WTC11 (cell line): ENCODE data around the gene CDCA8. TPM values are rescaled to one million over a fixed set of nuclear protein-coding genes. Genes with fewer than 3 reads are reported as not detected.
"Not testable (repeated sequence)": the region's sequence is repeated elsewhere in the genome, so short reads cannot be mapped to it uniquely, and the experiment has no call there.

Experiments
- ATAC-seq: fragments of 200-7000 bp; cut with Tn5 transposase; 2 replicates; pipeline ENCODE4 v1.10.0; 2021; ENCODE audit warnings: mild to moderate bottlenecking, moderate library complexity
- CTCF ChIA-PET: fragments of 300-600 bp; sonication (Branson Sonifier 250); formaldehyde crosslinking; loops from one replicate; lab custom pipeline; 2021; ENCODE audit warnings: antibody characterized with exemption; lab: Charles Lee
- POLR2A ChIA-PET: fragments of 350-600 bp; sonication (Branson Sonifier 250); formaldehyde crosslinking; loops from one replicate; lab custom pipeline; 2021; ENCODE audit warnings: antibody characterized with exemption; lab: Charles Lee
- DNase-seq: peaks from one replicate; pipeline ENCODE4 v3.0.0; 2021; ENCODE audit warnings: low spot score
- H3K27ac Mint-ChIP-seq: 2 replicates; pipeline ENCODE4 v1.8.0; 2021; ENCODE audit warnings: mixed read lengths
- H3K27me3 Mint-ChIP-seq: 2 replicates; pipeline ENCODE4 v1.8.0; 2021; ENCODE audit warnings: low read depth, mild to moderate bottlenecking, moderate library complexity, mixed read lengths
- H3K36me3 Mint-ChIP-seq: 2 replicates; pipeline ENCODE4 v1.8.0; 2021; ENCODE audit warnings: mixed read lengths
- H3K4me1 Mint-ChIP-seq: 2 replicates; pipeline ENCODE4 v1.8.0; 2022; ENCODE audit warnings: mixed read lengths
- H3K4me3 Mint-ChIP-seq: 2 replicates; pipeline ENCODE4 v1.8.0; 2021; ENCODE audit warnings: mild to moderate bottlenecking, moderate library complexity, mixed read lengths
- H3K9me3 Mint-ChIP-seq: 2 replicates; pipeline ENCODE4 v1.8.0; 2021; ENCODE audit warnings: mixed read lengths
- CREM ChIP-seq: sonication (generic); formaldehyde crosslinking; IDR thresholded peaks from 2 replicates; pipeline ENCODE4 v1.8.1; 2022; ENCODE audit warnings: mild to moderate bottlenecking, missing genetic modification reagents, moderate library complexity
- FOXK1 ChIP-seq: sonication (generic); formaldehyde crosslinking; IDR thresholded peaks from 2 replicates; pipeline ENCODE4 v1.8.0; 2022; ENCODE audit warnings: mild to moderate bottlenecking, moderate library complexity, missing genetic modification reagents
- HMGA2 ChIP-seq: fragments of 250-450 bp; sonication (Bioruptor Pico); IDR thresholded peaks from 2 replicates; pipeline ENCODE4 v1.4.0; 2021; ENCODE audit warnings: mild to moderate bottlenecking, moderate library complexity
- KAT7 ChIP-seq: sonication (generic); formaldehyde crosslinking; IDR thresholded peaks from 2 replicates; pipeline ENCODE4 v1.8.1; 2023; ENCODE audit warnings: missing genetic modification reagents, mild to moderate bottlenecking, borderline replicate concordance
- NFYB ChIP-seq: sonication (generic); formaldehyde crosslinking; conservative IDR thresholded peaks from 2 replicates; pipeline ENCODE4 v1.8.0; 2022; ENCODE audit warnings: low read depth, missing genetic modification reagents
- NR2C2 ChIP-seq: sonication (generic); formaldehyde crosslinking; IDR thresholded peaks from 2 replicates; pipeline ENCODE4 v1.8.0; 2022; ENCODE audit warnings: mild to moderate bottlenecking, missing genetic modification reagents
- RELA ChIP-seq: sonication (generic); formaldehyde crosslinking; IDR thresholded peaks from 2 replicates; pipeline ENCODE4 v1.8.1; 2022; ENCODE audit warnings: missing genetic modification reagents, mild to moderate bottlenecking, borderline replicate concordance
- TP53 ChIP-seq: sonication (generic); formaldehyde crosslinking; IDR thresholded peaks from 2 replicates; pipeline ENCODE4 v1.8.1; 2023; ENCODE audit warnings: mild to moderate bottlenecking, missing genetic modification reagents
- ZBTB21 ChIP-seq: sonication (generic); formaldehyde crosslinking; IDR thresholded peaks from 2 replicates; pipeline ENCODE4 v1.8.1; 2023; ENCODE audit warnings: mild to moderate bottlenecking, missing genetic modification reagents, borderline replicate concordance
- ZNF232 ChIP-seq: sonication (generic); formaldehyde crosslinking; IDR thresholded peaks from 2 replicates; pipeline ENCODE4 v1.8.0; 2022; ENCODE audit warnings: mild to moderate bottlenecking, missing genetic modification reagents
- ZNF317 ChIP-seq: sonication (generic); formaldehyde crosslinking; IDR thresholded peaks from 2 replicates; pipeline ENCODE4 v1.8.1; 2023; ENCODE audit warnings: low read depth, mild to moderate bottlenecking, moderate library complexity, missing genetic modification reagents, borderline replicate concordance
- ZNF396 ChIP-seq: fragments of 250-450 bp; sonication (Bioruptor Pico); IDR thresholded peaks from 2 replicates; pipeline ENCODE4 v1.8.0; 2021; ENCODE audit warnings: mild to moderate bottlenecking, moderate library complexity, borderline replicate concordance
- total RNA-seq: library from RNA; stranded (reverse); gene quantifications from 3 replicates; pipeline ENCODE4 v1.2.3, GENCODE V29; 2021
- TF ChIP-seq, protein P1 (sequence below): sonication (generic); formaldehyde crosslinking; IDR thresholded peaks from 2 replicates; pipeline ENCODE4 v1.8.1; 2022; ENCODE audit warnings: low read depth, mild to moderate bottlenecking, moderate library complexity, missing genetic modification reagents, borderline replicate concordance
- TF ChIP-seq, protein P2 (sequence below): sonication (generic); formaldehyde crosslinking; IDR thresholded peaks from 2 replicates; pipeline ENCODE4 v1.8.1; 2022; ENCODE audit warnings: mild to moderate bottlenecking, missing genetic modification reagents, moderate library complexity, borderline replicate concordance
- TF ChIP-seq, protein P3 (sequence below): sonication (generic); formaldehyde crosslinking; IDR thresholded peaks from 2 replicates; pipeline ENCODE4 v1.8.1; 2022; ENCODE audit warnings: low read depth, missing genetic modification reagents, borderline replicate concordance
- TF ChIP-seq, protein P4 (sequence below): fragments of 250-450 bp; sonication (Bioruptor Pico); IDR thresholded peaks from 2 replicates; pipeline ENCODE4 v1.9.0; 2021; ENCODE audit warnings: mild to moderate bottlenecking
- TF ChIP-seq, protein P5 (sequence below): sonication (generic); formaldehyde crosslinking; IDR thresholded peaks from 2 replicates; pipeline ENCODE4 v1.8.1; 2023; ENCODE audit warnings: mild to moderate bottlenecking, missing genetic modification reagents, moderate library complexity
- TF ChIP-seq, protein P6 (sequence below): sonication (generic); formaldehyde crosslinking; IDR thresholded peaks from 2 replicates; pipeline ENCODE4 v1.8.0; 2023; ENCODE audit warnings: missing genetic modification reagents, mild to moderate bottlenecking, borderline replicate concordance
- TF ChIP-seq, protein P7 (sequence below): sonication (generic); formaldehyde crosslinking; IDR thresholded peaks from 2 replicates; pipeline ENCODE4 v1.8.0; 2022; ENCODE audit warnings: mild to moderate bottlenecking, missing genetic modification reagents

The CDCA8 gene
- total RNA-seq, 1 experiment from 2014 or later: 47.7 TPM

DNA sequence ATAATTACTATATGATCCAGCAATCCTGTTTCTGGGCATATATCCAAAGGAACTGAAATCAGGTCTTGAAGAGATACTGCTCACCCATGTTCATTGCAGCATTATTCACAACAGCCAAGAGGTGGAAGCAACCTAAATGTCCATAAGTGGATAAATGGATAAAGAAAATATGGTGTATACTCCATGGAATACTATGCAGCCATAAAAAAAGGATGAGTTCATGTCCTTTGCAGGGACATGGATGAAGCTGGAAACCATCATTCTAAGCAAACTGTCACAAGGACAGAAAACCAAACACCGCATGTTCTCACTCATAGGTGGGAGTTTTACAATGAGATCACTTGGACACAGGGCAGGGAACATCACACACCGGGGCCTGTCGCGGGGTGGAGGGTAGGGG lies 46.3 kb downstream of the CDCA8 start:
- H3K4me3 Mint-ChIP-seq, DNase-seq, CTCF ChIA-PET, H3K4me1 Mint-ChIP-seq, POLR2A ChIA-PET, H3K36me3 Mint-ChIP-seq, H3K27ac Mint-ChIP-seq, ATAC-seq, H3K9me3 Mint-ChIP-seq: not testable (repeated sequence)
- peaks cover 39% of the 10 kb centered on the region for H3K27me3 Mint-ChIP-seq

DNA sequence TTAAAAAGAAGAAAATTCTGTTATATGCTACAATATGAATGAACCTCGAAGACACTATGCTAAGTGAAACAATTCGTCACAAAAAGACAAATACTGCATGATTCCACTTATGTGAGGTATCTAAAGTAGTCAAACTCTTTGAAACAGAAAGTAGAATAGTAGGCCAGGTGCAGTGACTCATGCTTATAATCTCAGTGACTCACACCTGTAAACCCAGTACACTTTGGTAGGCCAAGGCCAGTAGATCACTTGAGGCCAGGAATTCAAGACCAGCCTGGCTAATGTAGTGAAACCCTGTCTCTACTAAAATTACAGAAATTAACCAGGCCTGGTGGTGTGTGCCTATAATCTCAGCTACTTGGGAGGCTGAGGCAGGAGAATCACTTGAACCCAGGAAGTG lies 46.9 kb downstream of the CDCA8 start:
- Mint-ChIP-seq H3K27me3 (peaks cover 37% of the 10 kb centered on the region), H3K9me3 (no peaks in the 10 kb centered on the region), H3K4me3 (no peak overlapping the region), H3K27ac (no peak overlapping the region), H3K36me3 (no peaks in the 10 kb centered on the region), H3K4me1 (peaks cover 2% of the 10 kb centered on the region; the same call in 1 of the 2 replicates)
- ChIA-PET POLR2A (no interaction called here), CTCF (interaction anchor here (1.1 kb wide), 1 partner anchor 53 kb away, joined by 3 read pairs; no protein-coding TSS in a partner anchor)
- no peak for DNase-seq
- no peak for ATAC-seq
- TF ChIP-seq, protein P1, sequence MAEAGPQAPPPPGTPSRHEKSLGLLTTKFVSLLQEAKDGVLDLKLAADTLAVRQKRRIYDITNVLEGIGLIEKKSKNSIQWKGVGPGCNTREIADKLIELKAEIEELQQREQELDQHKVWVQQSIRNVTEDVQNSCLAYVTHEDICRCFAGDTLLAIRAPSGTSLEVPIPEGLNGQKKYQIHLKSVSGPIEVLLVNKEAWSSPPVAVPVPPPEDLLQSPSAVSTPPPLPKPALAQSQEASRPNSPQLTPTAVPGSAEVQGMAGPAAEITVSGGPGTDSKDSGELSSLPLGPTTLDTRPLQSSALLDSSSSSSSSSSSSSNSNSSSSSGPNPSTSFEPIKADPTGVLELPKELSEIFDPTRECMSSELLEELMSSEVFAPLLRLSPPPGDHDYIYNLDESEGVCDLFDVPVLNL (CRISPR knock-in tag): no peak
- TF ChIP-seq, protein P2, sequence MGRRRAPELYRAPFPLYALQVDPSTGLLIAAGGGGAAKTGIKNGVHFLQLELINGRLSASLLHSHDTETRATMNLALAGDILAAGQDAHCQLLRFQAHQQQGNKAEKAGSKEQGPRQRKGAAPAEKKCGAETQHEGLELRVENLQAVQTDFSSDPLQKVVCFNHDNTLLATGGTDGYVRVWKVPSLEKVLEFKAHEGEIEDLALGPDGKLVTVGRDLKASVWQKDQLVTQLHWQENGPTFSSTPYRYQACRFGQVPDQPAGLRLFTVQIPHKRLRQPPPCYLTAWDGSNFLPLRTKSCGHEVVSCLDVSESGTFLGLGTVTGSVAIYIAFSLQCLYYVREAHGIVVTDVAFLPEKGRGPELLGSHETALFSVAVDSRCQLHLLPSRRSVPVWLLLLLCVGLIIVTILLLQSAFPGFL: no peak
- TF ChIP-seq ZNF317 (CRISPR knock-in tag) (no peak), CREM (CRISPR knock-in tag) (no peak), ZBTB21 (CRISPR knock-in tag) (no peak), NR2C2 (CRISPR knock-in tag) (no peak), NFYB (CRISPR knock-in tag) (no peak)
- TF ChIP-seq, protein P3, sequence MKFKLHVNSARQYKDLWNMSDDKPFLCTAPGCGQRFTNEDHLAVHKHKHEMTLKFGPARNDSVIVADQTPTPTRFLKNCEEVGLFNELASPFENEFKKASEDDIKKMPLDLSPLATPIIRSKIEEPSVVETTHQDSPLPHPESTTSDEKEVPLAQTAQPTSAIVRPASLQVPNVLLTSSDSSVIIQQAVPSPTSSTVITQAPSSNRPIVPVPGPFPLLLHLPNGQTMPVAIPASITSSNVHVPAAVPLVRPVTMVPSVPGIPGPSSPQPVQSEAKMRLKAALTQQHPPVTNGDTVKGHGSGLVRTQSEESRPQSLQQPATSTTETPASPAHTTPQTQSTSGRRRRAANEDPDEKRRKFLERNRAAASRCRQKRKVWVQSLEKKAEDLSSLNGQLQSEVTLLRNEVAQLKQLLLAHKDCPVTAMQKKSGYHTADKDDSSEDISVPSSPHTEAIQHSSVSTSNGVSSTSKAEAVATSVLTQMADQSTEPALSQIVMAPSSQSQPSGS (CRISPR knock-in tag): no peak

DNA sequence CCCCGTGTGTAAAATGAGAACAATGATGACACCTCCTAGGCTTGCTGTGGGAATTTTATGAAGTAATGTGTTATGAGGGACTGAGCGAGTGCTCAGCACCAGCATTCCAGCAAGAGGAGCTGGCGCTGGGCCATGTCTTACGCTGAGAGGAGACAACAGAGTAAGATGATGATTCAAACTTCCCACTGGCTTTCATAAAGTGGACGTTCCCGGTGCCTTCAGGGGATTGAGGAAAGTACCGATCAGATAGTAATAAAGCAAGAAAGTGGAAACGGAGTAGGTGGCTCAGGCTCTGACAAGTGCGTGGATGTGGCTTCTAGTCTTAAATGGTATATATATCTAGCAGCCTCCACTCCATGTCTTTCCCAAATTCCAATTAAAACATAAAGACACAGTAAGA lies 48.8 kb downstream of the CDCA8 start:
- Mint-ChIP-seq H3K4me1 (no peaks in the 10 kb centered on the region), H3K36me3 (no peaks in the 10 kb centered on the region), H3K27ac (no peak overlapping the region), H3K4me3 (no peak overlapping the region), H3K27me3 (peaks cover 26% of the 10 kb centered on the region), H3K9me3 (no peaks in the 10 kb centered on the region)
- ChIA-PET POLR2A (no interaction called here), CTCF (interaction anchor here (0.9 to 1.3 kb wide), 3 partner anchors 20 to 138 kb away, joined by 3 to 4 read pairs (median 4); no protein-coding TSS in a partner anchor)
- ATAC-seq (no peak), DNase-seq (no peak)
- TF ChIP-seq TP53 (CRISPR knock-in tag): no peak
- TF ChIP-seq ZNF232: no peak
- TF ChIP-seq, protein P4, sequence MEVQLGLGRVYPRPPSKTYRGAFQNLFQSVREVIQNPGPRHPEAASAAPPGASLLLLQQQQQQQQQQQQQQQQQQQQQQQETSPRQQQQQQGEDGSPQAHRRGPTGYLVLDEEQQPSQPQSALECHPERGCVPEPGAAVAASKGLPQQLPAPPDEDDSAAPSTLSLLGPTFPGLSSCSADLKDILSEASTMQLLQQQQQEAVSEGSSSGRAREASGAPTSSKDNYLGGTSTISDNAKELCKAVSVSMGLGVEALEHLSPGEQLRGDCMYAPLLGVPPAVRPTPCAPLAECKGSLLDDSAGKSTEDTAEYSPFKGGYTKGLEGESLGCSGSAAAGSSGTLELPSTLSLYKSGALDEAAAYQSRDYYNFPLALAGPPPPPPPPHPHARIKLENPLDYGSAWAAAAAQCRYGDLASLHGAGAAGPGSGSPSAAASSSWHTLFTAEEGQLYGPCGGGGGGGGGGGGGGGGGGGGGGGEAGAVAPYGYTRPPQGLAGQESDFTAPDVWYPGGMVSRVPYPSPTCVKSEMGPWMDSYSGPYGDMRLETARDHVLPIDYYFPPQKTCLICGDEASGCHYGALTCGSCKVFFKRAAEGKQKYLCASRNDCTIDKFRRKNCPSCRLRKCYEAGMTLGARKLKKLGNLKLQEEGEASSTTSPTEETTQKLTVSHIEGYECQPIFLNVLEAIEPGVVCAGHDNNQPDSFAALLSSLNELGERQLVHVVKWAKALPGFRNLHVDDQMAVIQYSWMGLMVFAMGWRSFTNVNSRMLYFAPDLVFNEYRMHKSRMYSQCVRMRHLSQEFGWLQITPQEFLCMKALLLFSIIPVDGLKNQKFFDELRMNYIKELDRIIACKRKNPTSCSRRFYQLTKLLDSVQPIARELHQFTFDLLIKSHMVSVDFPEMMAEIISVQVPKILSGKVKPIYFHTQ (CRISPR knock-in tag): no peak
- TF ChIP-seq ZNF396 (CRISPR knock-in tag): no peak
- no peak for TF ChIP-seq HMGA2 (CRISPR knock-in tag)
- TF ChIP-seq, protein P5, sequence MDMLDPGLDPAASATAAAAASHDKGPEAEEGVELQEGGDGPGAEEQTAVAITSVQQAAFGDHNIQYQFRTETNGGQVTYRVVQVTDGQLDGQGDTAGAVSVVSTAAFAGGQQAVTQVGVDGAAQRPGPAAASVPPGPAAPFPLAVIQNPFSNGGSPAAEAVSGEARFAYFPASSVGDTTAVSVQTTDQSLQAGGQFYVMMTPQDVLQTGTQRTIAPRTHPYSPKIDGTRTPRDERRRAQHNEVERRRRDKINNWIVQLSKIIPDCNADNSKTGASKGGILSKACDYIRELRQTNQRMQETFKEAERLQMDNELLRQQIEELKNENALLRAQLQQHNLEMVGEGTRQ (CRISPR knock-in tag): no peak
- no peak for TF ChIP-seq RELA (CRISPR knock-in tag)
- no peak for TF ChIP-seq KAT7 (CRISPR knock-in tag)
- TF ChIP-seq FOXK1 (CRISPR knock-in tag): no peak
- TF ChIP-seq, protein P6, sequence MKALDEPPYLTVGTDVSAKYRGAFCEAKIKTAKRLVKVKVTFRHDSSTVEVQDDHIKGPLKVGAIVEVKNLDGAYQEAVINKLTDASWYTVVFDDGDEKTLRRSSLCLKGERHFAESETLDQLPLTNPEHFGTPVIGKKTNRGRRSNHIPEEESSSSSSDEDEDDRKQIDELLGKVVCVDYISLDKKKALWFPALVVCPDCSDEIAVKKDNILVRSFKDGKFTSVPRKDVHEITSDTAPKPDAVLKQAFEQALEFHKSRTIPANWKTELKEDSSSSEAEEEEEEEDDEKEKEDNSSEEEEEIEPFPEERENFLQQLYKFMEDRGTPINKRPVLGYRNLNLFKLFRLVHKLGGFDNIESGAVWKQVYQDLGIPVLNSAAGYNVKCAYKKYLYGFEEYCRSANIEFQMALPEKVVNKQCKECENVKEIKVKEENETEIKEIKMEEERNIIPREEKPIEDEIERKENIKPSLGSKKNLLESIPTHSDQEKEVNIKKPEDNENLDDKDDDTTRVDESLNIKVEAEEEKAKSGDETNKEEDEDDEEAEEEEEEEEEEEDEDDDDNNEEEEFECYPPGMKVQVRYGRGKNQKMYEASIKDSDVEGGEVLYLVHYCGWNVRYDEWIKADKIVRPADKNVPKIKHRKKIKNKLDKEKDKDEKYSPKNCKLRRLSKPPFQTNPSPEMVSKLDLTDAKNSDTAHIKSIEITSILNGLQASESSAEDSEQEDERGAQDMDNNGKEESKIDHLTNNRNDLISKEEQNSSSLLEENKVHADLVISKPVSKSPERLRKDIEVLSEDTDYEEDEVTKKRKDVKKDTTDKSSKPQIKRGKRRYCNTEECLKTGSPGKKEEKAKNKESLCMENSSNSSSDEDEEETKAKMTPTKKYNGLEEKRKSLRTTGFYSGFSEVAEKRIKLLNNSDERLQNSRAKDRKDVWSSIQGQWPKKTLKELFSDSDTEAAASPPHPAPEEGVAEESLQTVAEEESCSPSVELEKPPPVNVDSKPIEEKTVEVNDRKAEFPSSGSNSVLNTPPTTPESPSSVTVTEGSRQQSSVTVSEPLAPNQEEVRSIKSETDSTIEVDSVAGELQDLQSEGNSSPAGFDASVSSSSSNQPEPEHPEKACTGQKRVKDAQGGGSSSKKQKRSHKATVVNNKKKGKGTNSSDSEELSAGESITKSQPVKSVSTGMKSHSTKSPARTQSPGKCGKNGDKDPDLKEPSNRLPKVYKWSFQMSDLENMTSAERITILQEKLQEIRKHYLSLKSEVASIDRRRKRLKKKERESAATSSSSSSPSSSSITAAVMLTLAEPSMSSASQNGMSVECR: no peak
- TF ChIP-seq, protein P7, sequence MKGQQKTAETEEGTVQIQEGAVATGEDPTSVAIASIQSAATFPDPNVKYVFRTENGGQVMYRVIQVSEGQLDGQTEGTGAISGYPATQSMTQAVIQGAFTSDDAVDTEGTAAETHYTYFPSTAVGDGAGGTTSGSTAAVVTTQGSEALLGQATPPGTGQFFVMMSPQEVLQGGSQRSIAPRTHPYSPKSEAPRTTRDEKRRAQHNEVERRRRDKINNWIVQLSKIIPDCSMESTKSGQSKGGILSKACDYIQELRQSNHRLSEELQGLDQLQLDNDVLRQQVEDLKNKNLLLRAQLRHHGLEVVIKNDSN (CRISPR knock-in tag): no peak
